ENCODE results near the gene ACTN1. TPM values are rescaled to one million over a fixed set of nuclear protein-coding genes. Genes with fewer than 3 reads are reported as not detected.

ACTN1 gene
- total and polyA plus RNA-seq, 2 of the 8 experiments (the other 6 are each of a cell fraction or from before 2014, with no cell fraction given), result 236 to 262 TPM

GRCh38 chr14:68864361-68864750 is 114.7 kb downstream of the ACTN1 start (continued):
- no peak for TF ChIP-seq NANOG (IDR thresholded peaks at IDR 0.05; ENCODE audit: insufficient read depth, low read depth, low read length, poor library complexity, severe bottlenecking)
- no peak for TF ChIP-seq ATF2 (IDR thresholded peaks at IDR 0.05; ENCODE audit: low read length)
- TF ChIP-seq KDM1A (IDR thresholded peaks at IDR 0.05; ENCODE audit: borderline replicate concordance, low read length), result no peak
- TF ChIP-seq TCF12 (IDR thresholded peaks at IDR 0.05; ENCODE audit: low read depth, low read length), result no peak
- TF ChIP-seq CHD1 (IDR thresholded peaks at IDR 0.05; ENCODE audit: low read depth, low read length), result no peak
- no peak for TF ChIP-seq MAX (IDR thresholded peaks at IDR 0.05)
- no peak for TF ChIP-seq CTBP2 (IDR thresholded peaks at IDR 0.05; ENCODE audit: borderline replicate concordance, insufficient read depth, insufficient read length, low read length)
- TF ChIP-seq SRF (IDR thresholded peaks at IDR 0.05; ENCODE audit: low read depth, low read length), result no peak

All from H1 (cell line).